ENCODE results near the gene CHCHD3. TPM values are rescaled to one million over a fixed set of nuclear protein-coding genes. Genes with fewer than 3 reads are reported as not detected.
A peak's percentile ranks its signal among the peaks of the same experiment; 100 is the strongest.

The CHCHD3 gene
- total and polyA plus RNA-seq, 2 donors (not counting 1 experiment from before 2014, with no cell fraction given): 80.8 to 94.0 TPM

DNA sequence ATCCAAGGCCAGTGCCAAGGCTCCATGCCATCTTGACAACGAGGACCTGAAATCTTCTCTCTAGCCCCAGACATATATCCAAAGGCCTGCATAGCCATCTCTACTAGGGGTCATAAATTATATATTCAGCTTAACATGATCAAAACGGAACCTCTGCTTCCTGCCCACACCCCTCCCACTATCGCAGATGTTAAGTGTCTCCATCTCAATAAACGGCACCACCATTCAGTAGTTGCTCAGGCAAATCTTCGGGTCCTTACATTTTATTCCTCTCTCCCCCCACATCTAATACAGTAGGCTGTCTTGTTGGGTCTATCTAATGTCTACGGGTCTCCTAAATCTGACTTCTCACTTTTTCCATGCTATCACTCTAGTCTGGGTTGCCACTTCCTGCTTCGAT, 304.5 kb downstream of the CHCHD3 start:
- Histone ChIP-seq H3K79me2 (ENCODE audit: control insufficient read depth, insufficient read depth, low read length) (no peaks in the 10 kb centered on the region), H3K27ac (ENCODE audit: insufficient read depth, low read length) (no peak overlapping the region), H4K20me1 (ENCODE audit: control insufficient read depth, extremely low read depth, insufficient read depth, low read length) (no peaks in the 10 kb centered on the region)

DNA sequence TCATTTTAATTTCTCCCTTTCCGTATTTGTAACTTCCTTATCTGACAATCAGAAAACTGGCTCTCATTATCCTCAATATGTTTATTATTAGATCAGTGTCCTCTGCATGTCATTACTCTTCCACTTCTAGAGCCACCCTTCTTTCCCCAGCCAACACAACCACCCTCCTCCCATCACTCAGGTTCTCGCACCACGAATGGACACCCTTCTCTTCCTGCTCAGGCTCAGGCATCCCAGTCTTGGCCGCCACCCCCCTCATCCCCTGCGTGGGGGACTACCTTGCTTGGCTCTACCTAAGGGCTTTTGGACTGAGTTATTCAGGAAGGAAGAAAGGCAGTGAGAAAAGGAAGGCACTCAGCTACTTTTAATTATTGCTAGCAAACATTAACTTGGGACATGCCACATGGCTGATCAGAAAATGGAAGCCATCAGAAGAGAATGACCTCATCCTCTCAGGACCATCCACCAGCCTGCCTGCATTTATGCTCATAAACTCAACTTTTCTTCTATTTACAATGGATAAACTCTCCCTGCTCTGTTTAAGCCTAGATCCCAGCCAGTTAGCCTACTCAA, 305.8 kb downstream of the CHCHD3 start:
- Histone ChIP-seq H3K9ac (ENCODE audit: insufficient read depth, low read length) (no peak overlapping the region), H2AFZ (ENCODE audit: low read length) (no peak overlapping the region), H3K4me2 (ENCODE audit: extremely low read depth, insufficient read depth, low read length) (no peak overlapping the region), H3K36me3 (ENCODE audit: control insufficient read depth, insufficient read depth, low read length) (no peaks in the 10 kb centered on the region), H4K20me1 (ENCODE audit: control insufficient read depth, extremely low read depth, insufficient read depth, low read length) (no peaks in the 10 kb centered on the region), H3K4me1 (ENCODE audit: control insufficient read depth, extremely low read depth, insufficient read depth, low read length) (peaks cover 2% of the 10 kb centered on the region), H3K79me2 (ENCODE audit: control insufficient read depth, insufficient read depth, low read length) (no peaks in the 10 kb centered on the region), H3K4me3 (replicated peaks in 1 of 4; ENCODE audit: control extremely low read depth in 1 of 4, insufficient read depth in 1 of 4, low read depth in 3 of 4, low read length in 4 of 4) (no peak overlapping the region), H3K27ac (ENCODE audit: insufficient read depth, low read length) (no peak overlapping the region), H3K9me3 (ENCODE audit: control insufficient read depth, insufficient read depth, low read depth, low read length) (no peaks in the 10 kb centered on the region), H3K27me3 (ENCODE audit: control insufficient read depth, insufficient read depth, low read length) (no peaks in the 10 kb centered on the region)
- TF ChIP-seq, protein P1, sequence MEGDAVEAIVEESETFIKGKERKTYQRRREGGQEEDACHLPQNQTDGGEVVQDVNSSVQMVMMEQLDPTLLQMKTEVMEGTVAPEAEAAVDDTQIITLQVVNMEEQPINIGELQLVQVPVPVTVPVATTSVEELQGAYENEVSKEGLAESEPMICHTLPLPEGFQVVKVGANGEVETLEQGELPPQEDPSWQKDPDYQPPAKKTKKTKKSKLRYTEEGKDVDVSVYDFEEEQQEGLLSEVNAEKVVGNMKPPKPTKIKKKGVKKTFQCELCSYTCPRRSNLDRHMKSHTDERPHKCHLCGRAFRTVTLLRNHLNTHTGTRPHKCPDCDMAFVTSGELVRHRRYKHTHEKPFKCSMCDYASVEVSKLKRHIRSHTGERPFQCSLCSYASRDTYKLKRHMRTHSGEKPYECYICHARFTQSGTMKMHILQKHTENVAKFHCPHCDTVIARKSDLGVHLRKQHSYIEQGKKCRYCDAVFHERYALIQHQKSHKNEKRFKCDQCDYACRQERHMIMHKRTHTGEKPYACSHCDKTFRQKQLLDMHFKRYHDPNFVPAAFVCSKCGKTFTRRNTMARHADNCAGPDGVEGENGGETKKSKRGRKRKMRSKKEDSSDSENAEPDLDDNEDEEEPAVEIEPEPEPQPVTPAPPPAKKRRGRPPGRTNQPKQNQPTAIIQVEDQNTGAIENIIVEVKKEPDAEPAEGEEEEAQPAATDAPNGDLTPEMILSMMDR (conservative IDR thresholded peaks at IDR 0.05 in 1 of 2, IDR thresholded peaks at IDR 0.05 in 1 of 2; ENCODE audit: low read depth in 1 of 2, low read length in 2 of 2): no peak
- TF ChIP-seq EZH2 (IDR thresholded peaks at IDR 0.05; ENCODE audit: low read length, missing control alignments): no peak
- no peak for DNase-seq (ENCODE audit: low read depth in 2 of 2)

More for the DNA sequence above, 304.5 kb downstream of the CHCHD3 start:
- H3K27me3 ChIP-seq (ENCODE audit: control insufficient read depth, insufficient read depth, low read length): no peaks in the 10 kb centered on the region
- H3K4me3 ChIP-seq (replicated peaks in 1 of 4; ENCODE audit: control extremely low read depth in 1 of 4, insufficient read depth in 1 of 4, low read depth in 3 of 4, low read length in 4 of 4): no peak overlapping the region
- H2AFZ ChIP-seq (ENCODE audit: low read length): no peak overlapping the region
- no peak for DNase-seq (ENCODE audit: low read depth in 2 of 2)
- TF ChIP-seq EZH2 (IDR thresholded peaks at IDR 0.05; ENCODE audit: low read length, missing control alignments): no peak
- TF ChIP-seq, protein P1 (conservative IDR thresholded peaks at IDR 0.05 in 1 of 2, IDR thresholded peaks at IDR 0.05 in 1 of 2; ENCODE audit: low read depth in 1 of 2, low read length in 2 of 2): no peak
- H3K9ac ChIP-seq (ENCODE audit: insufficient read depth, low read length): no peak overlapping the region
- no peaks in the 10 kb centered on the region for H3K9me3 ChIP-seq (ENCODE audit: control insufficient read depth, insufficient read depth, low read depth, low read length)
- peaks cover 2% of the 10 kb centered on the region for H3K4me1 ChIP-seq (ENCODE audit: control insufficient read depth, extremely low read depth, insufficient read depth, low read length)
- no peak overlapping the region for H3K4me2 ChIP-seq (ENCODE audit: extremely low read depth, insufficient read depth, low read length)
- H3K36me3 ChIP-seq (ENCODE audit: control insufficient read depth, insufficient read depth, low read length): no peaks in the 10 kb centered on the region

DNA sequence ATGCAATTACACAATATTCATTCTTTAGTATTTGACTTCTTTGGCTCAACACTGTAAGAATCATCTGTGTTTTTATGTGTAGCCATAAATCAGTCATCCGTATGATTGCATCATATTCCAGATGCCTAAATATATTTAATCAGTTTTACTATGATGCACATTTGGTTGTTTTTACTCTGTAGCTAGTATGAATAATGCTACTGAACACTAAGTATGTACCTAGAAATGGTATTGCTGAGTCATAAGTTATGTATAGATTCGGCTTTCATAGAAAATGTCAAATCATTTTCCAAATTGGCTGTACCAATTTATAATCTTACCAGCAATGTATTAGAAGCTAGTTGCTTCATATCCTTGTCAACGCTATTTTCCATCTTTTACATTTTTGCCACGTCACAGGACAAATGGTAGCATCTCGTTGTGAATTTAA, 308.3 kb downstream of the CHCHD3 start:
- no peaks in the 10 kb centered on the region for H3K9me3 ChIP-seq (ENCODE audit: control insufficient read depth, insufficient read depth, low read depth, low read length)
- no peaks in the 10 kb centered on the region for H3K27me3 ChIP-seq (ENCODE audit: control insufficient read depth, insufficient read depth, low read length)
- no peaks in the 10 kb centered on the region for H4K20me1 ChIP-seq (ENCODE audit: control insufficient read depth, extremely low read depth, insufficient read depth, low read length)
- TF ChIP-seq, protein P1 (conservative IDR thresholded peaks at IDR 0.05 in 1 of 2, IDR thresholded peaks at IDR 0.05 in 1 of 2; ENCODE audit: low read depth in 1 of 2, low read length in 2 of 2): no peak
- no peak for TF ChIP-seq EZH2 (IDR thresholded peaks at IDR 0.05; ENCODE audit: low read length, missing control alignments)
- H3K9ac ChIP-seq (ENCODE audit: insufficient read depth, low read length): no peak overlapping the region
- H3K4me2 ChIP-seq (ENCODE audit: extremely low read depth, insufficient read depth, low read length): no peak overlapping the region
- H2AFZ ChIP-seq (ENCODE audit: low read length): no peak overlapping the region
- no peak overlapping the region for H3K4me3 ChIP-seq (replicated peaks in 1 of 4; ENCODE audit: control extremely low read depth in 1 of 4, insufficient read depth in 1 of 4, low read depth in 3 of 4, low read length in 4 of 4)
- H3K27ac ChIP-seq (ENCODE audit: insufficient read depth, low read length): no peak overlapping the region
- peak; percentile 42 to 91 for DNase-seq (ENCODE audit: low read depth in 2 of 2)
- no peaks in the 10 kb centered on the region for H3K79me2 ChIP-seq (ENCODE audit: control insufficient read depth, insufficient read depth, low read length)
- H3K36me3 ChIP-seq (ENCODE audit: control insufficient read depth, insufficient read depth, low read length): no peaks in the 10 kb centered on the region
- peaks cover 2% of the 10 kb centered on the region for H3K4me1 ChIP-seq (ENCODE audit: control insufficient read depth, extremely low read depth, insufficient read depth, low read length)
